HG03097 (cell line): ENCODE results near the gene VPS13D.

Experiments used
- ATAC-seq: cut with Tn5 transposase; IDR thresholded peaks from one replicate; pipeline ENCODE4 v1.9.1; 2021; ENCODE audit not compliant: unreplicated experiment, low FRiP score

VPS13D gene, protein sequence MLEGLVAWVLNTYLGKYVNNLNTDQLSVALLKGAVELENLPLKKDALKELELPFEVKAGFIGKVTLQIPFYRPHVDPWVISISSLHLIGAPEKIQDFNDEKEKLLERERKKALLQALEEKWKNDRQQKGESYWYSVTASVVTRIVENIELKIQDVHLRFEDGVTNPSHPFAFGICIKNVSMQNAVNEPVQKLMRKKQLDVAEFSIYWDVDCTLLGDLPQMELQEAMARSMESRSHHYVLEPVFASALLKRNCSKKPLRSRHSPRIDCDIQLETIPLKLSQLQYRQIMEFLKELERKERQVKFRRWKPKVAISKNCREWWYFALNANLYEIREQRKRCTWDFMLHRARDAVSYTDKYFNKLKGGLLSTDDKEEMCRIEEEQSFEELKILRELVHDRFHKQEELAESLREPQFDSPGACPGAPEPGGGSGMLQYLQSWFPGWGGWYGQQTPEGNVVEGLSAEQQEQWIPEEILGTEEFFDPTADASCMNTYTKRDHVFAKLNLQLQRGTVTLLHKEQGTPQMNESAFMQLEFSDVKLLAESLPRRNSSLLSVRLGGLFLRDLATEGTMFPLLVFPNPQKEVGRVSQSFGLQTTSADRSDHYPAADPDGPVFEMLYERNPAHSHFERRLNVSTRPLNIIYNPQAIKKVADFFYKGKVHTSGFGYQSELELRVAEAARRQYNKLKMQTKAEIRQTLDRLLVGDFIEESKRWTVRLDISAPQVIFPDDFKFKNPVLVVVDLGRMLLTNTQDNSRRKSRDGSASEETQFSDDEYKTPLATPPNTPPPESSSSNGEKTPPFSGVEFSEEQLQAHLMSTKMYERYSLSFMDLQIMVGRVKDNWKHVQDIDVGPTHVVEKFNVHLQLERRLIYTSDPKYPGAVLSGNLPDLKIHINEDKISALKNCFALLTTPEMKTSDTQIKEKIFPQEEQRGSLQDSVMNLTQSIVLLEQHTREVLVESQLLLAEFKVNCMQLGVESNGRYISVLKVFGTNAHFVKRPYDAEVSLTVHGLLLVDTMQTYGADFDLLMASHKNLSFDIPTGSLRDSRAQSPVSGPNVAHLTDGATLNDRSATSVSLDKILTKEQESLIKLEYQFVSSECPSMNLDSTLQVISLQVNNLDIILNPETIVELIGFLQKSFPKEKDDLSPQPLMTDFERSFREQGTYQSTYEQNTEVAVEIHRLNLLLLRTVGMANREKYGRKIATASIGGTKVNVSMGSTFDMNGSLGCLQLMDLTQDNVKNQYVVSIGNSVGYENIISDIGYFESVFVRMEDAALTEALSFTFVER (N-terminal part only)

DNA sequence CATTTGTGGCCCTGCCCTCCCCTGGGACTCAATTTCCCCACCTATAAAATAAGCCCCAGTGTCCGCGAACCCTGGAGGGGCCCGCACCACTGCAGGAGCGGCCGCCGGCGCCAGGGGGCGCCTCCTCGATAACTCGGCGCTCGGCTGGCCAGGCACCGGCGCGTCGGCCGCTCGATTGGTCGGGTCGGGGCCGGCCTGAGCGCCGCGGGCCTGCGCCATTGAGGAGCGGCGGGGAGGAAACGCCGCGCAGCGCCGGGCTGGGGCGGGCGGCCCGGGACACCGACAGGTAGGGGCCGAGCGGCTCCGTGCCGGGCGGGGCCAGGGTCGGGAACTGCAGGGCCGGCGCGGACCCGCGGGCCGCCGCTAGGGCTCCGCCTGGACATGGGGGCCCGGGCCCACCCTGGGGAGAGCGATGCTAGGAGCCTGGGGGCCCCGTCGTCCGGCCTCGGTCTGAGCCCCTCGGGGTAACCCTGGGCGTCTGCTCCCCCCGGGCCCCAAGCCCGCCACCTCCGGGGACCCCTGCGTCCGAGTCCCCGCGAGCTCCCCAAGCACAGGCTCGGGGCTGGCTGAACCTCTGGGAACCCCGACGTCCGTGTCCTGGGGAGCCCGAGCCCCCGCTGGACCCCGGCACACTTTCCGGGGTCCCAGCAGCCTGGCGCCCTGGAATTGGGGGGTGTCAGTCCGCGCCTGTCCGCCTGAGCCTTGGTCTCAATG is at the start of gene VPS13D:
Gene VPS13D (plus strand): TSS at position 196 of the 714 bp plus-strand sequence. CDS start 4,237 bp downstream, outside the sequence.
- ATAC-seq = peak; percentile 80

GRCh38 chr1:12180315-12180714 is 49.5 kb upstream of the VPS13D start:
- no peak for ATAC-seq

- no peak for ATAC-seq
Measured at GRCh38 chr1:12180903-12181302, 48.9 kb upstream of the VPS13D start.

GRCh38 chr1:12181568-12181967 is 48.3 kb upstream of the VPS13D start:
- ATAC-seq = no peak

DNA sequence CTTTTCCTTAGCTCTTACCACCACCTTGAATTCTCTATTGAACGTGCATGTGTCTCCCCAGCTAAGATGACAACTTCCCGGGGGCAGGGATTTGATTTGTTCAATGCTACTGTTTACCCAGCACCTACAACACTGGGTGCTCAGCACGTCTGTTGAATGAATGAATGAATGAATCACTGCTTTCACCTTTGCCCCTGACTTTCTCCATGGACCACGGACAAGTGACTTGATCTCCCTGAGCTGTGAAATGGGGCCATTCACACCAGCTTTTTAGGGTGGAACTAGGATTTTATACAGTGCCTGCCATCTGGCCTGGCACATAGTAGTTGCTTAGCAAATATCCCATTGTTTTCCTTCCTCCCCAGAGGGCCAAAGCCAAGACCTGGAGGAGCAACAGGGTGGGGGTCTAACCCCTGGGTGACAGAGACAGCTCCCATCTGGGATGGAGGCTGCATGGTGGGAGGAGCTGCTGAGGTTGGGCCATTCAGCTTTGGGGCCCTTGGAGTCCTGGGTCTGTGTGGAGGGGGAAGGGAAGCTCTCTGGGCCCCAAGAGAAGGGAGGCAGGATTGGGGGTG is 47.3 kb upstream of the VPS13D start:
- ATAC-seq = no peak

DNA sequence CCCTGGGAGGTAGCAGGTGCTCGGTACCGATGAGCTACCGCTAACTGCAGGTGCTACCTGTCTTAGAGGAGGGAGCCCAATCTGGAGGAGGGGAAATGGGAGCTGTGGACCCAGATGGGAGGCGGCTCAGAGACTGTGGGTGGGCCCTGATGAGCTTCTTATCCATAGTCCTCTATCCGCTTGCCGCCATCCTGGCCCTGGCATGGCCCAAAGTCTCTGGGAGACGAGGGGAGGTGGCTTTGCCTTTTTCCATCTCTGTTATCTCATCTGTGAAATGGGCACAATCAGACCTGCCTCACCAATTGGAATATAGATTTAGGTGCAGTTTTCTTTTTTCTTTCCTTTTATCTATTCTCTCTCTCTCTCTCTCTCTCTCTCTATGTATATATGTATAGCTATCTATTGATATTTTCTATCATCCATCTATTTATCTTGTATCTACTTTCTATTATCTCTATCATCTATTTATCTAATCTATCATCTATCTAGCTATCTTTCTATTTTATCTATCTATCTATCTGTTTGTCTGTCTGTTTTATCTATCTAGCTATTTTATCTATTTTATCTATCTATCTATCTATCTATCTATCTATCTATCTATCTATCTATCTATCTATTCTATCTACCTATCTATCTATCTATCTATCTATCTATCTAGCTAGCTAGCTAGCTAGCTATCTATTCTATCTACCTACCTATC is 46.6 kb upstream of the VPS13D start:
- ATAC-seq = no peak

DNA sequence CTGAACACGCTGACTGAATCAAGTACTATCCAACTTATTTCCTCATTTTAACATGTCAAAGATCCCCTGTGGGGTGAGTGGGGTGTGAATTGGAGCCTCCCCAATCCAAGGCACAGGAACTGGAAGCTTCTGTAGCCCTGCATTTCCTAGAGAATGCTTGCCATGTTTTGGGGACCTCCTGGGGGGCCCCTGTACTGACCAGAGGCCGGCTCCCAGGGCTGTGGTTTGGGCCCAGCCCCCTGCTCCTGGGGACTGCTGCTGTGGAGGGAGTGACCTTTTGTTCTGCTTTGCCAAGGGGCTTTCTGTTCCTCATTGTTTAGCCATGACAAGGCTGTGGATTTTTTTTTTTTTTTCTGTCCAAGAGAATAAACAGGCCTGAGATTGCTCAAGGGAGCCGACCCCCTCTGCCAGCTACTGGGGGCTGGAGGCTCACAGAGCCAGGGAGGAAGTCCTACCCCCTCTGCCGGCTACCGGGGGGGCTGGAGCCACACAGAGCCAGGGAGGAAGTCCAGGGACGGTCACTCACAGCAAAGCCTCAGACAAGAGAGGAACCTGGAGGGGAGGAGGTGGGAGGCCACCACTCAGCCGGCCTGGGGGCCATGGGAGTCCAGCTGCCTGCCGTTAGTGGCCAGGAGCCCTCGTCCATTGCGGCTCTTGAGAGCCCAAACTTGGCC is 45.7 kb upstream of the VPS13D start:
- ATAC-seq = no peak

DNA sequence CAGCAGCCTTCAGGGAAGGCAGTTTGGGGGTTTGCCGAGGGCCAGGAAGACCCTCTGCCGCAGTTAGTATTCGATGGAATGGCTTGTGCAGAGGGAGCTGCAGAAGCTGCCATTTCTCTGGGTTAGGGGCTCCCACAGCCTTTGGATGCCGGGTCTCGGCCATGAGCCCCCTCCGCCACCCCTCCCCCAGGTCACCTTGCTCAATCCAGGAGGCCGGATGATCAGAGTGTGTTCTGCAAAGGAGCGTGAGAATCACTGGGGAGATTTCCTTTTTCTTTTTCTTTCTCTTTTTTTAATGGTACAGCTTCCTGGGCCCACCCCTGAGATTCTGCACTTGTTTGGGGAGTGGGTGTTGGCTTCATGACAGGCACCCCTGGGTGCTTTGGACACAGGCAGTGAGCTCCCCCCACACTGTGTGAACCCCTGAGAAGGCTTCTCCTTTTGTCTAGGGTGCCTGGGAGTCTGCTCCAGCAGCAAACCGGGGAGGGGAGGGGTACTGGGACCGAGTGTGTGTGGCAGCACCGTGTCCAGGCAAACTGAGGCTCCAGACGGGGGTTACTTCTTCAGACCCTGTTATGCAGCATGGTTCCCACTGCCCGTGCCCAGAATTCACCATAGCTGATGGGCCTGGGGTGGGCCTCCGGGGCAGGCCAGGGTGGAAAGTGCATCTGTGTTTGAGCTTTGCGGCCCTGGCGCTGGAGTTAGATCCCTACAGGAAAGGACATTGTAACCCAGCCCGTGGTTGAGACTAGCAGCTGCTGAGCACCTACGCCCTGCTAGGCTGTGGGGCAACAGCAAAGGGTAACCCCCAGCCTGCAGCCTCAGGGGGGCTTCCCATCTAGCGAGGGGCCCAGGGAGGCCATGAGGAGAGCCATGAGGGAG is 44.6 kb upstream of the VPS13D start:
- ATAC-seq = no peak

GRCh38 chr1:12185918-12186678 is 43.7 kb upstream of the VPS13D start:
- no peak for ATAC-seq

- ATAC-seq = no peak
Measured at GRCh38 chr1:12186679-12186985, 43.2 kb upstream of the VPS13D start.

GRCh38 chr1:12188115-12188514 is 41.7 kb upstream of the VPS13D start:
- no peak for ATAC-seq

GRCh38 chr1:12188657-12189327 is 41.0 kb upstream of the VPS13D start:
- ATAC-seq = no peak

DNA sequence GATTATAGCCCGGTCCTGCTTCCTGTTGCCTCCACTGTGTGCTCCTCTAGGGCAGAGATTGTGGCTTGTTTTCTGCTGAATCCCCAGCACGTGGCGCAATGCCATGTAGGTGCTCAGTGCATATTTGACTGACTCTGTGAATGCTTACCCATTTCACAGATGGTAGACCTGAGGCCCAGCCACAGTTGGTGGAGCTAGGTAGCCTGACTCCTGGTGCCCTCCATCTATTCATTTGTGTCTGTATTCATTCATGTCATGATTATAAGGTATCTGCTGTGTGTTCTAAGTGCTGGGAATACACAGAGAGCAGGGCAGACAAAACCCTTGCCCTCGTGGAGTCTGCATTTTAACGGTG is 40.5 kb upstream of the VPS13D start:
- ATAC-seq = no peak

- ATAC-seq = no peak
Measured at GRCh38 chr1:12191242-12192032, 38.4 kb upstream of the VPS13D start.

GRCh38 chr1:12194666-12195216 is 35.1 kb upstream of the VPS13D start:
- no peak for ATAC-seq

DNA sequence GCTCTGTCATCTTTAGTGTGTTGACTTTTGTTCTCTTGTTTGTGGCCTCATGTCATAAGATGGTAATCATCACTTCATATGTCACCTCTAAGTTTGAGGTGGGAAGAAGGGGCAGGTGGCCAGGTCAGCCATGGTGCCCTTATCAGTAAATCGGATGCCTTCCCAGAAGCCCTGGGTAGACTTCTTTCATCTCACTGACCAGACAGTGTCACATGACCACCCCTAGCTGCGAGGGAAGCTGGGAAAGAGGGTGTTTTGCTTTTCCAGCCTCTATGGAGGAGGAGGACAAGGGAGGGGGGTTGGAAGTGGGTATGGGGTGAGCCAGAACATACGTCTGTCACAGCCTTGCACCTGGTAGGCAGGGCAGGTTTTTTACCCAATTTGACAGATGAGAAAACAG is 34.4 kb upstream of the VPS13D start:
- ATAC-seq = no peak
